ENCODE results near the gene HLA-DRB5. TPM values are rescaled to one million over a fixed set of nuclear protein-coding genes. Genes with fewer than 3 reads are reported as not detected.

Gene HLA-DRB5
- total and polyA plus RNA-seq, 10 of the 15 experiments (the other 5 are each of a cell fraction or from before 2014, with no cell fraction given) = 38.0 to 108 (median 62.8) TPM

DNA sequence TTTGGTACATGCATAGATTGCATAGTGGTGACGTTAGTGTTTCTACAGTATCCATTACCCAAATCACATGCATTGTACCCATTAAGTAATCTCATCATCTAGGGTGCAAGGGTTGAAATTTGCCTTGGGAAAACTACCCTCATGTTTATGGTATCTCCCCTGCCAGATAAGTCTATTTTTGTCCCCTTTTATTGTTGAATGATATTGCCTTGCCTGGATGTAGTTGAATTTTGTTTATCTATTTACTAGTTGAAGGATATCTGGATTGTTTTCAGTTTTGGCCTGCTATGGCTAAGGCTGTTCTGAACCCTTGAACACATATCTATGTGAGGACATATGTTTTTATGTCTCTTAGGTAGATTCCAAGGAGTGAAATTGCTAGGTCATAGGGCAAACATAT, 46.2 kb upstream of the HLA-DRB5 start (continued):
- TF ChIP-seq RFX5 (IDR thresholded peaks at IDR 0.05; ENCODE audit: low read depth, low read length) (no peak), MEF2A (IDR thresholded peaks at IDR 0.05; ENCODE audit: insufficient read depth, low read depth, low read length) (no peak), POLR2AphosphoS5 (IDR thresholded peaks at IDR 0.05; ENCODE audit: low read length) (peak; percentile 51; the same call in 1 of the 2 replicates), CEBPB (IDR thresholded peaks at IDR 0.05; ENCODE audit: borderline replicate concordance in 1 of 2, low read depth in 2 of 2, low read length in 2 of 2) (no peak), MTA3 (IDR thresholded peaks at IDR 0.05; ENCODE audit: borderline replicate concordance, low read length) (peak; percentile 95; the same call in 1 of the 2 replicates), TCF7 (IDR thresholded peaks at IDR 0.05; ENCODE audit: borderline replicate concordance) (no peak), NFYA (IDR thresholded peaks at IDR 0.05; ENCODE audit: borderline replicate concordance, low read depth, low read length) (no peak), SMC3 (IDR thresholded peaks at IDR 0.05; ENCODE audit: borderline replicate concordance, low read length) (no peak), GATAD2B (conservative IDR thresholded peaks at IDR 0.05; ENCODE audit: low read depth) (no peak), FOXM1 (IDR thresholded peaks at IDR 0.05; ENCODE audit: low read depth, low read length) (peak; percentile 23; the same call in 1 of the 2 replicates), HDAC6 (IDR thresholded peaks at IDR 0.05; ENCODE audit: unreplicated experiment) (no peak), NBN (IDR thresholded peaks at IDR 0.05) (no peak), ZSCAN29 (IDR thresholded peaks at IDR 0.05) (no peak), POU2F2 (IDR thresholded peaks at IDR 0.05; ENCODE audit: borderline replicate concordance, low read depth, low read length) (no peak), NR2C1 (IDR thresholded peaks at IDR 0.05) (no peak), ZBED1 (IDR thresholded peaks at IDR 0.05; ENCODE audit: borderline replicate concordance) (peak; percentile 68; the same call in 1 of the 2 replicates), WRNIP1 (IDR thresholded peaks at IDR 0.05; ENCODE audit: borderline replicate concordance, low read depth, low read length) (no peak), CREB1 (IDR thresholded peaks at IDR 0.05; ENCODE audit: low read depth) (0 out of 2 replicates have a peak, but pooled peaks have one; percentile 14), EZH2 (IDR thresholded peaks at IDR 0.05; ENCODE audit: borderline replicate concordance, control insufficient read depth, low read depth, low read length) (no peak)
- TF ChIP-seq, protein P1, sequence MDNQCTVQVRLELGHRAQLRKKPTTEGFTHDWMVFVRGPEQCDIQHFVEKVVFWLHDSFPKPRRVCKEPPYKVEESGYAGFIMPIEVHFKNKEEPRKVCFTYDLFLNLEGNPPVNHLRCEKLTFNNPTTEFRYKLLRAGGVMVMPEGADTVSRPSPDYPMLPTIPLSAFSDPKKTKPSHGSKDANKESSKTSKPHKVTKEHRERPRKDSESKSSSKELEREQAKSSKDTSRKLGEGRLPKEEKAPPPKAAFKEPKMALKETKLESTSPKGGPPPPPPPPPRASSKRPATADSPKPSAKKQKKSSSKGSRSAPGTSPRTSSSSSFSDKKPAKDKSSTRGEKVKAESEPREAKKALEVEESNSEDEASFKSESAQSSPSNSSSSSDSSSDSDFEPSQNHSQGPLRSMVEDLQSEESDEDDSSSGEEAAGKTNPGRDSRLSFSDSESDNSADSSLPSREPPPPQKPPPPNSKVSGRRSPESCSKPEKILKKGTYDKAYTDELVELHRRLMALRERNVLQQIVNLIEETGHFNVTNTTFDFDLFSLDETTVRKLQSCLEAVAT (IDR thresholded peaks at IDR 0.05) = no peak
- TF ChIP-seq, protein P2, sequence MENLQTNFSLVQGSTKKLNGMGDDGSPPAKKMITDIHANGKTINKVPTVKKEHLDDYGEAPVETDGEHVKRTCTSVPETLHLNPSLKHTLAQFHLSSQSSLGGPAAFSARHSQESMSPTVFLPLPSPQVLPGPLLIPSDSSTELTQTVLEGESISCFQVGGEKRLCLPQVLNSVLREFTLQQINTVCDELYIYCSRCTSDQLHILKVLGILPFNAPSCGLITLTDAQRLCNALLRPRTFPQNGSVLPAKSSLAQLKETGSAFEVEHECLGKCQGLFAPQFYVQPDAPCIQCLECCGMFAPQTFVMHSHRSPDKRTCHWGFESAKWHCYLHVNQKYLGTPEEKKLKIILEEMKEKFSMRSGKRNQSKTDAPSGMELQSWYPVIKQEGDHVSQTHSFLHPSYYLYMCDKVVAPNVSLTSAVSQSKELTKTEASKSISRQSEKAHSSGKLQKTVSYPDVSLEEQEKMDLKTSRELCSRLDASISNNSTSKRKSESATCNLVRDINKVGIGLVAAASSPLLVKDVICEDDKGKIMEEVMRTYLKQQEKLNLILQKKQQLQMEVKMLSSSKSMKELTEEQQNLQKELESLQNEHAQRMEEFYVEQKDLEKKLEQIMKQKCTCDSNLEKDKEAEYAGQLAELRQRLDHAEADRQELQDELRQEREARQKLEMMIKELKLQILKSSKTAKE (IDR thresholded peaks at IDR 0.05; ENCODE audit: low read depth, poor library complexity, severe bottlenecking) = no peak
- TF ChIP-seq, protein P3, sequence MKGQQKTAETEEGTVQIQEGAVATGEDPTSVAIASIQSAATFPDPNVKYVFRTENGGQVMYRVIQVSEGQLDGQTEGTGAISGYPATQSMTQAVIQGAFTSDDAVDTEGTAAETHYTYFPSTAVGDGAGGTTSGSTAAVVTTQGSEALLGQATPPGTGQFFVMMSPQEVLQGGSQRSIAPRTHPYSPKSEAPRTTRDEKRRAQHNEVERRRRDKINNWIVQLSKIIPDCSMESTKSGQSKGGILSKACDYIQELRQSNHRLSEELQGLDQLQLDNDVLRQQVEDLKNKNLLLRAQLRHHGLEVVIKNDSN (IDR thresholded peaks at IDR 0.05; ENCODE audit: borderline replicate concordance, extremely low read length, insufficient read depth, low read depth, low read length) = no peak
